Measurements from ENCODE around the gene PCP4L1. TPM values are rescaled to one million over a fixed set of nuclear protein-coding genes. Genes with fewer than 3 reads are reported as not detected.
"Not testable (repeated sequence)": the region's sequence is repeated elsewhere in the genome, so short reads cannot be mapped to it uniquely, and the experiment has no call there.

PCP4L1 gene
- total and polyA plus RNA-seq, 10 donors: 0.19 to 0.26 (median 0.20) TPM; not detected in 6

GRCh38 chr1:161257109-161257508 is 1.4 kb upstream of the PCP4L1 start:
- intact Hi-C loops (cut with DNase I; ENCODE audit: low total_unique reads); H3K36me3 ChIP-seq; DNase-seq; H3K27ac ChIP-seq: not testable (repeated sequence)
- H3K9me3 ChIP-seq: peaks cover 0 to 22% (median 17%) of the 10 kb centered on the region in 8 donors
- H3K4me3 ChIP-seq: peak overlapping the region in 1 of 8 donors; percentile 13
- peaks cover 4 to 54% (median 31%) of the 10 kb centered on the region in 7 donors for H3K27me3 ChIP-seq (replicated peaks in 1 of 7)
- 90 to 97% (median 93%) methylated on average over 4 to 5 of the region's 5 CpGs for WGBS, 5 donors
- peaks cover 0 to 16% (median 12%) of the 10 kb centered on the region in 6 donors for H3K4me1 ChIP-seq

- peak overlapping the region in 1 of 8 donors; percentile 67 for H3K4me3 ChIP-seq
- DNase-seq: no peak
- intact Hi-C loops (cut with DNase I; ENCODE audit: low total_unique reads): no loop called here
- peaks cover 0 to 16% (median 12%) of the 10 kb centered on the region in 6 donors for H3K4me1 ChIP-seq
- peaks cover 4 to 66% (median 31%) of the 10 kb centered on the region in 7 donors for H3K27me3 ChIP-seq (replicated peaks in 1 of 7)
- TF ChIP-seq POLR2A (IDR thresholded peaks at IDR 0.05) (no peak), POLR2AphosphoS5 (IDR thresholded peaks at IDR 0.05) (no peak), CTCF (IDR thresholded peaks at IDR 0.05 in 8 of 11, conservative IDR thresholded peaks at IDR 0.05 in 3 of 11) (no peak)
- no peak overlapping the region for H3K27ac ChIP-seq
- 45 to 62% (median 58%) methylated on average over 6 of the region's 6 CpGs for WGBS, 5 donors
- H3K9me3 ChIP-seq: peaks cover 0 to 22% (median 17%) of the 10 kb centered on the region in 8 donors
- H3K36me3 ChIP-seq: no peaks in the 10 kb centered on the region
These were observed 779 bp downstream of the PCP4L1 start for GRCh38 chr1:161259345-161259702.

- Histone ChIP-seq H3K36me3 (no peaks in the 10 kb centered on the region), H3K9me3 (peaks cover 0 to 22% (median 17%) of the 10 kb centered on the region in 8 donors), H3K27ac (no peak overlapping the region), H3K4me1 (peaks cover 0 to 16% (median 12%) of the 10 kb centered on the region in 6 donors), H3K4me3 (no peak overlapping the region), H3K27me3 (replicated peaks in 1 of 7) (peaks cover 4 to 68% (median 31%) of the 10 kb centered on the region in 7 donors)
- no peak for DNase-seq
- WGBS, 5 donors: 77 to 95% (median 79%) methylated on average over 1 of the region's 1 CpG
- no peak for TF ChIP-seq CTCF (IDR thresholded peaks at IDR 0.05 in 8 of 11, conservative IDR thresholded peaks at IDR 0.05 in 3 of 11)
- TF ChIP-seq POLR2A (IDR thresholded peaks at IDR 0.05): no peak
- TF ChIP-seq POLR2AphosphoS5 (IDR thresholded peaks at IDR 0.05): no peak
- intact Hi-C loops (cut with DNase I; ENCODE audit: low total_unique reads): no loop called here
These were observed 1.2 kb downstream of the PCP4L1 start for GRCh38 chr1:161259765-161260164.

- TF ChIP-seq POLR2A (IDR thresholded peaks at IDR 0.05): no peak
- TF ChIP-seq POLR2AphosphoS5 (IDR thresholded peaks at IDR 0.05): no peak
- no peak for TF ChIP-seq CTCF (IDR thresholded peaks at IDR 0.05 in 8 of 11, conservative IDR thresholded peaks at IDR 0.05 in 3 of 11)
- no peak for DNase-seq
- no peaks in the 10 kb centered on the region for H3K36me3 ChIP-seq
- no peak overlapping the region for H3K27ac ChIP-seq
- intact Hi-C loops (cut with DNase I; ENCODE audit: low total_unique reads): no loop called here
- H3K9me3 ChIP-seq: peaks cover 0 to 22% (median 17%) of the 10 kb centered on the region in 8 donors
- H3K27me3 ChIP-seq (replicated peaks in 1 of 7): peaks cover 4 to 73% (median 31%) of the 10 kb centered on the region in 7 donors
- no peak overlapping the region for H3K4me3 ChIP-seq
- WGBS, 5 donors: 51 to 56% (median 55%) methylated on average over 9 of the region's 9 CpGs
- peaks cover 0 to 16% (median 12%) of the 10 kb centered on the region in 6 donors for H3K4me1 ChIP-seq
These were observed 2.1 kb downstream of the PCP4L1 start for GRCh38 chr1:161260376-161261260.

Measured in spleen (tissue), 11 donors.